ENCODE measurements around the gene ASNSD1.
"Not testable (repeated sequence)": the region's sequence is repeated elsewhere in the genome, so short reads cannot be mapped to it uniquely, and the experiment has no call there.

Gene ASNSD1

GRCh38 chr2:189685540-189686229 is 24.4 kb downstream of the ASNSD1 start:
- Histone ChIP-seq H3K27ac (peak overlapping the region; percentile 34; the same call in 1 of the 2 replicates), H3K9ac (ENCODE audit: insufficient read length) (peak overlapping the region; percentile 27), H3K9me3 (ENCODE audit: low read depth, low read length) (no peaks in the 10 kb centered on the region), H3K36me3 (ENCODE audit: insufficient read depth, low read length) (no peaks in the 10 kb centered on the region), H3K4me3 (no peak overlapping the region)
- no peak for DNase-seq (ENCODE audit: low read depth, low spot score)
- TF ChIP-seq EZH2 (IDR thresholded peaks at IDR 0.05), result no peak
- no peak for TF ChIP-seq POLR2AphosphoS5 (IDR thresholded peaks at IDR 0.05; ENCODE audit: borderline replicate concordance, low read depth, low read length)
- TF ChIP-seq FOXP2 (optimal IDR thresholded peaks at IDR 0.05; ENCODE audit: control extremely low read depth, extremely low read length, insufficient read depth), result no peak

- not testable (repeated sequence) for DNase-seq (ENCODE audit: low read depth, low spot score); H3K36me3 ChIP-seq (ENCODE audit: insufficient read depth, low read length); H3K27ac ChIP-seq; H3K4me3 ChIP-seq; H3K9me3 ChIP-seq (ENCODE audit: low read depth, low read length); H3K9ac ChIP-seq (ENCODE audit: insufficient read length)
Observed at GRCh38 chr2:189687796-189688195, 26.5 kb downstream of the ASNSD1 start.

GRCh38 chr2:189696223-189696622 is 35.0 kb downstream of the ASNSD1 start:
- Histone ChIP-seq H3K9me3 (ENCODE audit: low read depth, low read length) (no peaks in the 10 kb centered on the region), H3K9ac (ENCODE audit: insufficient read length) (no peak overlapping the region)
- TF ChIP-seq POLR2AphosphoS5 (IDR thresholded peaks at IDR 0.05; ENCODE audit: borderline replicate concordance, low read depth, low read length), result no peak
- no peak for TF ChIP-seq FOXP2 (optimal IDR thresholded peaks at IDR 0.05; ENCODE audit: control extremely low read depth, extremely low read length, insufficient read depth)
- no peak for TF ChIP-seq EZH2 (IDR thresholded peaks at IDR 0.05)

DNA sequence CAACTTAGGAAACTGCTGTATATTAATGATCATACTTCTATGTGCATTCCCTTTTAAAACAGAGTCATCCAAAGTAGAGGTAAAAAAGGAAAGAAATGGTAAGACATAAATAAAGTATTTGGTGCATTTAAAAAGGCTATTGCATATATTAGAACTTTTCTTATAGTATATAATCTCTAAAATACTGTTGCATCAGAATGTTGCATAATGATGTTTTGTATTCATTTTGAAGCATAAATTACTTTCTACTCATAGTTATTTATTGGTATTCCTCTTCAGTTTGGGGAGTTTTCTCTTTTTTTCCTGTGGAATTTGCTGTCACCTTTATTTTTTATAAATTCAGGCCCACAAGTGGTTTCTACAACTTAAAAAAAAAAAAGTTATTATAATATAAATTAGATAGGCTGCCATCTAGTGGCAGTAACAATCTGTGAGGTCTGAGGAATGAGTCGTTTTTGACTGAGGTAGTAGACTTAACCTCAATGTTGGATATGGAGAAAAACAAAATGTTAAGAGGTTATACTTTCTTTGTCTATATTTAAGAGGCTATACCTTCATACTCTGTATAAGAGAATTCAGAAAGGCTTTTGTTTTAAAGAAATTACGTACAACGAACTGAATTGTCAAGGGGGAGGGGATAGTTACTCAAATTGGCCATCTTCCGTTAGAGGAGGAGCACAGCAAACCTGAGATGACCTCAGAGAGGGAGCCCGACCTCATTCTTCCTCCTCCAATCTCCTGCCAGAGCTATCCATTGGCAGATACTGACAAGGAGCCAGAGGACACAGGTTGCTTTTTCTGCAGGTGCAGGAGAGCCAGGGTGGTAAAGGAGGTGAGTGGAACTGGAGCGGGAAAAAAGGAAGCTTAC is 37.0 kb downstream of the ASNSD1 start:
- TF ChIP-seq EZH2 (IDR thresholded peaks at IDR 0.05) (no peak), FOXP2 (optimal IDR thresholded peaks at IDR 0.05; ENCODE audit: control extremely low read depth, extremely low read length, insufficient read depth) (no peak), POLR2AphosphoS5 (IDR thresholded peaks at IDR 0.05; ENCODE audit: borderline replicate concordance, low read depth, low read length) (no peak)
- no peak overlapping the region for H3K4me3 ChIP-seq
- H3K27ac ChIP-seq, result peak overlapping the region; percentile 84
- peak overlapping the region; percentile 33 for H3K9ac ChIP-seq (ENCODE audit: insufficient read length)
- DNase-seq (ENCODE audit: low read depth, low spot score), result no peak
- H3K36me3 ChIP-seq (ENCODE audit: insufficient read depth, low read length), result no peaks in the 10 kb centered on the region
- H3K9me3 ChIP-seq (ENCODE audit: low read depth, low read length), result no peaks in the 10 kb centered on the region

More at GRCh38 chr2:189696223-189696622, 35.0 kb downstream of the ASNSD1 start:
- no peak for DNase-seq (ENCODE audit: low read depth, low spot score)
- no peak overlapping the region for H3K27ac ChIP-seq
- H3K4me3 ChIP-seq, result no peak overlapping the region
- no peaks in the 10 kb centered on the region for H3K36me3 ChIP-seq (ENCODE audit: insufficient read depth, low read length)

DNA sequence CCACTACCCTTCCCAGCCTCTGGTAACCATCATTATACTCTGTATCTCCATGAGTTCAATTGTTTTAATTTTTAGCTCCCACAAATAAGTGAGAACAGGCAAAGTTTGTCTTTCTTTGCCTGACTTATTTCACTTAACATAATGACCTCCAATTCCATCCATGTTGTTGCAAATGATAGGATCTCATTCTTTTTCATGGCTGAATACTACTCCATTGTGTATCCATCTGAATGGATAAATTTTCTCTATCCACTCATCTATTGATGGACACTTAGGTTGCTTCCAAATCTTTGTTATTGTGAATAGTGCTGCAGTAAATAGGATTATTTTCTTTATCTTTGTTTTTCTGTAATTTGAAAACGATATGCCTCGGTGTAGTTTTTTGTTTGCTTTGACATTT is 39.4 kb downstream of the ASNSD1 start:
- DNase-seq (ENCODE audit: low read depth, low spot score), result no peak
- no peak overlapping the region for H3K27ac ChIP-seq
- no peaks in the 10 kb centered on the region for H3K36me3 ChIP-seq (ENCODE audit: insufficient read depth, low read length)
- no peaks in the 10 kb centered on the region for H3K9me3 ChIP-seq (ENCODE audit: low read depth, low read length)
- TF ChIP-seq FOXP2 (optimal IDR thresholded peaks at IDR 0.05; ENCODE audit: control extremely low read depth, extremely low read length, insufficient read depth) (no peak), EZH2 (IDR thresholded peaks at IDR 0.05) (no peak), POLR2AphosphoS5 (IDR thresholded peaks at IDR 0.05; ENCODE audit: borderline replicate concordance, low read depth, low read length) (no peak)
- H3K4me3 ChIP-seq, result no peak overlapping the region
- no peak overlapping the region for H3K9ac ChIP-seq (ENCODE audit: insufficient read length)

DNA sequence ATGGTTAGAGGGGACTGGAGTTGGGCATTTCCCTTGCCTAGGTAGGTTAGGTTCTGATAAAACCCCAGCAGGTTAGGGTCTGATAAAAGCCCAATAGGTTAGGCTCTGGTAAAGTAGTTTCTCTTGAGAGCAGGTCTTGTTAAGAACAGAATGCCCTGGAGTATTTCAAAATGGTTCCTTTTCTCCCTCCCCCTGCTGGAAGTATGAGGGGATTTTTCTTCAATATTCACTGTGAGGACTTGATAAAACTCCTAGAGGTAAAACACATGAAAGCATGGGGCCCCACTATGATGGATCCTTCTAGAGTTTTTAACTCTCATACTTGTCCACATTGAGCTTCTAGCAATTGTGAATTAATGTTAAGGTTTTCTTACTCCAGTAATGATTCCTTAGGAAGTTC is 40.8 kb downstream of the ASNSD1 start:
- TF ChIP-seq FOXP2 (optimal IDR thresholded peaks at IDR 0.05; ENCODE audit: control extremely low read depth, extremely low read length, insufficient read depth), result no peak
- no peak for TF ChIP-seq POLR2AphosphoS5 (IDR thresholded peaks at IDR 0.05; ENCODE audit: borderline replicate concordance, low read depth, low read length)
- no peak for TF ChIP-seq EZH2 (IDR thresholded peaks at IDR 0.05)
- Histone ChIP-seq H3K4me3 (no peak overlapping the region), H3K27ac (no peak overlapping the region), H3K9ac (ENCODE audit: insufficient read length) (no peak overlapping the region), H3K9me3 (ENCODE audit: low read depth, low read length) (no peaks in the 10 kb centered on the region), H3K36me3 (ENCODE audit: insufficient read depth, low read length) (no peaks in the 10 kb centered on the region)
- DNase-seq (ENCODE audit: low read depth, low spot score), result no peak

GRCh38 chr2:189709501-189710221 is 48.4 kb downstream of the ASNSD1 start:
- no peak for DNase-seq (ENCODE audit: low read depth, low spot score)
- no peak overlapping the region for H3K27ac ChIP-seq
- H3K9me3 ChIP-seq (ENCODE audit: low read depth, low read length), result no peaks in the 10 kb centered on the region
- TF ChIP-seq FOXP2 (optimal IDR thresholded peaks at IDR 0.05; ENCODE audit: control extremely low read depth, extremely low read length, insufficient read depth) (no peak), EZH2 (IDR thresholded peaks at IDR 0.05) (no peak), POLR2AphosphoS5 (IDR thresholded peaks at IDR 0.05; ENCODE audit: borderline replicate concordance, low read depth, low read length) (no peak)
- no peak overlapping the region for H3K4me3 ChIP-seq
- peaks cover 5% of the 10 kb centered on the region; the same call in 1 of the 2 replicates for H3K36me3 ChIP-seq (ENCODE audit: insufficient read depth, low read length)
- no peak overlapping the region for H3K9ac ChIP-seq (ENCODE audit: insufficient read length)

DNA sequence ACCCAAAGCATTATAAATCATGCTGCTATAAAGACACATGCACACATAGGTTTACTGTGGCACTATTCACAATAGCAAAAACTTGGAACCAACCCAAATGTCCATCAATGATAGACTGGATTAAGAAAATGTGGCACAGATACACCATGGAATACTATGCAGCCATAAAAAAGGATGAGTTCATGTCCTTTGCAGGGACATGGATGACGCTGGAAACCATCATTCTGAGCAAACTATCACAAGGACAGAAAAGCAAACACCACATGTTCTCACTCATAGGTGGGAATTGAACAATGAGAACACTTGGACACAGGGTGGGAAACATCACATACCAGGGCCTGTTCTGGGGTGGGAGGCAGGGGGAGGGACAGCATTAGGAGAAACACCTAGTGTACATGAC is 56.3 kb downstream of the ASNSD1 start:
- not testable (repeated sequence) for H3K36me3 ChIP-seq (ENCODE audit: insufficient read depth, low read length); DNase-seq (ENCODE audit: low read depth, low spot score); H3K9ac ChIP-seq (ENCODE audit: insufficient read length); H3K4me3 ChIP-seq; H3K9me3 ChIP-seq (ENCODE audit: low read depth, low read length); H3K27ac ChIP-seq

Measured in SK-N-MC (cell line).